ENCODE measurements around the gene SLC8B1. TPM values are rescaled to one million over a fixed set of nuclear protein-coding genes. Genes with fewer than 3 reads are reported as not detected.

The SLC8B1 gene
- 24.7 and 37.7 TPM in 2 replicates for total RNA-seq

DNA sequence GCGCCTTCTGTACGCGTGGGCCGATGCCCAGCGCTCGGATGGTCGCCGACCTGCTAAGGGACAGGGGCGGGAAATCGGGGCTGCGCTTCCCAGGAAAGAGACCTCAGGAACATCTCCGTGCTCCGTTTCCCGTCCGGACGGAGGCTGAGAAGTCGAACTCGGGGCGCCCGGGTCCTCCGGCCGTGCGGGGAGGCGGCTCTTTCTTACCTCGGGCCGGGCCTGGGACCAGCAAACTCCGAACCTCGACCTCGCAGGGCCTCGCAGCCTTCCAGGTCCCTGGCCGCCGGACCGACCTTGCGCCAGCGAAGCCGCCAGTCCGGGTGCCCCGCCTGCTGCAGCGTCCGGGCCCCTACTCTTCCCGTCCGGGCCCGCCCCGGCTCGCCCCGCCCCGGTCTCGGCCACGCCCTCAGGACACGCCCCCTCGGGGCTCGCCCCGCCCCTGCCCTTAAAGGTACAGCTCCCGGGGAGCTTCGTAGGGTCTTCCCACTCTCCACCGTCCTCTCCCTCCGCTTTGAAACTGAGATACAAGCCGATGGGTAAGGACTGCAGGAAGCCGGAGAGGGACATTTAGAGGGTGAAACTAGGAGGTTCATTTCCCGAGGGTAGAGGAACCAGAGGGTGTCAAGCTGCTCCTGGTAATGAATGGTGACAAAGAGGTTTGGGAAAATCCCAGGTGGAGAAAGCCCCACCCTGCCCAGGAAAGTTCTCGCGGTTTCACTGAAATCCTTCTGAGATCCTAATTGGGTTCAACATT is at the start of gene SLC8B1:
SLC8B1 (minus strand) TSS at position 324 of the 754 bp plus-strand sequence. CDS start 2,231 bp downstream, outside the sequence.

DNA sequence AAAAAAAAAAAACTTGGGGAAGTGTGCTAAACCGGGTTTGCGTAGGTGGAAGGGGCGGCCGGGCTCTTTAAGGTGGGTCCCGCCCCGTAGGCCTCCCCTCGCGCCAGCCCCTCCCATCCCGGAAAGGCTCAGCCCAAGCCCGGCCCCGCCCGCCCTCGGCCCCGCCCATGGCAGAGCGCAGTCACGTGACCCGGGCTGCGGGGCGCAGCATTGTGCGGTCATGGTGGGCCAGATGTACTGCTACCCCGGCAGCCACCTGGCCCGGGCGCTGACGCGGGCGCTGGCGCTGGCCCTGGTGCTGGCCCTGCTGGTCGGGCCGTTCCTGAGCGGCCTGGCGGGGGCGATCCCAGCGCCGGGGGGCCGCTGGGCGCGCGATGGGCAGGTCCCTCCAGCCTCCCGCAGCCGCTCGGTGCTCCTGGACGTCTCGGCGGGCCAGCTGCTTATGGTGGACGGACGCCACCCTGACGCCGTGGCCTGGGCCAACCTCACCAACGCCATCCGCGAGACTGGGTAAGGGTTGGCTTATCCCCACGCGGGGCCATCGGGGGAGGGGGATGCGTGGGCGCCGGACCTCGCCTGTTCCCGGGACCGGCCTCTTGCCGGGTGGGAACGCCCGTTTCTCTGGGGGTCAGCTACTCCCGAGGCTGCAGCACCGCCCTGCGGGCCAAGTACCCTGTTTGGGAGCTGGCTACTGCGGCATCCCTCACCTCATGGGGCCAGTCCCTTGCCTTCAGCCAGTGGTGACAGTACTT is 23.6 kb upstream of the SLC8B1 start, which contains the start of gene PLBD2:
PLBD2 (plus strand) TSS at position 207 of the 752 bp plus-strand sequence; CDS start at position 221, 14 bp downstream.

Other genes with a start within 250 kb of the SLC8B1 start
- not detected in 2 replicates for gene RASAL1, start 199.3 kb downstream of the SLC8B1 start, total RNA-seq
- gene CFAP73, start 185.4 kb downstream of the SLC8B1 start, total RNA-seq, result not detected in 2 replicates
- gene DDX54, start 149.6 kb downstream of the SLC8B1 start, total RNA-seq, result 29.8 and 30.3 TPM in 2 replicates
- 20.3 and 21.5 TPM in 2 replicates for gene RITA1, start 149.4 kb downstream of the SLC8B1 start, total RNA-seq
- gene TPCN1, start 113.6 kb downstream of the SLC8B1 start, total RNA-seq, result 24.4 and 42.5 TPM in 2 replicates
- 59.1 and 102 TPM in 2 replicates for gene PLBD2, start 23.5 kb upstream of the SLC8B1 start, total RNA-seq
- gene SDS, start 68.8 kb upstream of the SLC8B1 start, total RNA-seq, result not detected in 2 replicates
- 5.8 and 6.1 TPM in 2 replicates for gene SDSL, start 87.3 kb upstream of the SLC8B1 start, total RNA-seq
- gene LHX5, start 136.8 kb upstream of the SLC8B1 start, total RNA-seq, result not detected in 2 replicates